H9 (cell line): ENCODE results near the gene CCNY. TPM values are rescaled to one million over a fixed set of nuclear protein-coding genes. Genes with fewer than 3 reads are reported as not detected.

Experiments used
- DNase-seq: peaks from one replicate; pipeline ENCODE4 v3.0.0-alpha.2; 2017
- H2AFZ ChIP-seq: one replicate; pipeline ENCODE4 v1.6.1; 2013; ENCODE audit warnings: mild to moderate bottlenecking, low read length, control low read depth, moderate library complexity
- H2AK5ac ChIP-seq: 2 replicates; pipeline ENCODE4 v1.6.1; 2013; ENCODE audit warnings: low read length, control low read depth, mixed read lengths; ENCODE audit not compliant: insufficient read length
- H2BK120ac ChIP-seq: one replicate; pipeline ENCODE4 v1.6.1; 2013; ENCODE audit warnings: low read depth, mild to moderate bottlenecking, low read length, control low read depth, inconsistent platforms; ENCODE audit not compliant: poor library complexity, severe bottlenecking
- H2BK12ac ChIP-seq: 2 replicates; pipeline ENCODE4 v1.6.1; 2013; ENCODE audit warnings: low read length, control low read depth, mixed read lengths, low read depth; ENCODE audit not compliant: insufficient read length
- H2BK15ac ChIP-seq: 2 replicates; pipeline ENCODE4 v1.6.1; 2013; ENCODE audit warnings: low read depth, low read length, control low read depth
- H2BK20ac ChIP-seq: one replicate; pipeline ENCODE4 v1.6.1; 2013; ENCODE audit warnings: low read depth, mild to moderate bottlenecking, low read length, control low read depth, inconsistent platforms; ENCODE audit not compliant: poor library complexity, severe bottlenecking
- H2BK5ac ChIP-seq: 2 replicates; pipeline ENCODE4 v1.6.1; 2013; ENCODE audit warnings: low read length, control low read depth, mixed read lengths; ENCODE audit not compliant: insufficient read length
- H3K14ac ChIP-seq: 2 replicates; pipeline ENCODE4 v1.6.1; 2013; ENCODE audit warnings: low read length, control low read depth; ENCODE audit not compliant: insufficient read depth
- H3K18ac ChIP-seq: 2 replicates; pipeline ENCODE4 v1.6.1; 2013; ENCODE audit warnings: low read depth, mild to moderate bottlenecking, mixed read lengths, low read length, control low read depth; ENCODE audit not compliant: insufficient read length
- H3K23ac ChIP-seq: 2 replicates; pipeline ENCODE4 v1.6.1; 2013; ENCODE audit warnings: low read length, control low read depth, mixed read lengths, low read depth; ENCODE audit not compliant: insufficient read length
- H3K23me2 ChIP-seq: 2 replicates; pipeline ENCODE4 v1.6.1; 2013; ENCODE audit warnings: low read depth, mild to moderate bottlenecking, mixed read lengths, low read length, control low read depth; ENCODE audit not compliant: insufficient read length, poor library complexity, severe bottlenecking
- H3K27ac ChIP-seq: 2 replicates; pipeline ENCODE4 v1.5.1; 2013; ENCODE audit warnings: low read length, control low read depth, mixed read lengths, low read depth; ENCODE audit not compliant: insufficient read length
- H3K27me3 ChIP-seq: 2 replicates; pipeline ENCODE4 v1.6.1; 2013; ENCODE audit warnings: low read length, control low read depth, inconsistent platforms; ENCODE audit not compliant: insufficient read depth
- H3K4ac ChIP-seq: 2 replicates; pipeline ENCODE4 v1.6.1; 2013; ENCODE audit warnings: low read depth, mild to moderate bottlenecking, control low read depth, inconsistent platforms, low read length, moderate library complexity
- H3K4me1 ChIP-seq: 2 replicates; pipeline ENCODE4 v1.6.1; 2013; ENCODE audit warnings: low read length, control low read depth, inconsistent platforms; ENCODE audit not compliant: insufficient read depth
- H3K4me2 ChIP-seq: 2 replicates; pipeline ENCODE4 v1.6.1; 2013; ENCODE audit warnings: low read length, control low read depth, mixed read lengths; ENCODE audit not compliant: insufficient read length, insufficient read depth
- H3K56ac ChIP-seq: 2 replicates; pipeline ENCODE4 v1.6.1; 2013; ENCODE audit warnings: low read depth, mild to moderate bottlenecking, mixed read lengths, low read length, control low read depth; ENCODE audit not compliant: insufficient read length
- H3K79me1 ChIP-seq: 2 replicates; pipeline ENCODE4 v1.6.1; 2013; ENCODE audit warnings: low read depth, mild to moderate bottlenecking, moderate library complexity, low read length, control low read depth, inconsistent platforms; ENCODE audit not compliant: insufficient read depth, poor library complexity, severe bottlenecking
- H3K79me2 ChIP-seq: 2 replicates; pipeline ENCODE4 v1.6.1; 2013; ENCODE audit warnings: low read length, control low read depth, inconsistent platforms; ENCODE audit not compliant: insufficient read depth
- H3K9ac ChIP-seq: 2 replicates; pipeline ENCODE4 v1.6.1; 2013; ENCODE audit warnings: low read length, control low read depth, mixed read lengths; ENCODE audit not compliant: insufficient read length; ENCODE audit errors: extremely low read depth
- H3K9me3 ChIP-seq: one replicate; pipeline ENCODE4 v1.6.1; 2013; ENCODE audit warnings: low read depth, low read length, inconsistent platforms; ENCODE audit not compliant: control insufficient read depth
- H3T11ph ChIP-seq: one replicate; pipeline ENCODE4 v1.6.1; 2013; ENCODE audit warnings: mild to moderate bottlenecking, low read length, control low read depth, inconsistent platforms
- H4K20me1 ChIP-seq: one replicate; pipeline ENCODE4 v1.6.1; 2013; ENCODE audit not compliant: control insufficient read depth, insufficient read length, insufficient read depth
- H4K5ac ChIP-seq: 2 replicates; pipeline ENCODE4 v1.6.1; 2013; ENCODE audit warnings: low read depth, mild to moderate bottlenecking, mixed read lengths, low read length, control low read depth; ENCODE audit not compliant: insufficient read length
- H4K8ac ChIP-seq: replicated peaks from 2 replicates; pipeline ENCODE4 v1.6.1; 2013; ENCODE audit warnings: low read length, control low read depth, mixed read lengths, low read depth; ENCODE audit not compliant: insufficient read length
- H4K91ac ChIP-seq: 2 replicates; pipeline ENCODE4 v1.6.1; 2013; ENCODE audit warnings: low read depth, mild to moderate bottlenecking, moderate library complexity, mixed read lengths, low read length, control low read depth; ENCODE audit not compliant: insufficient read length
- H3K27ac Mint-ChIP-seq, 3 experiments: 2 replicates in 2 of 3; 3 replicates in 1 of 3; pipeline ENCODE4 v1.8.0; 2020 to 2021; ENCODE audit warnings: mixed read lengths in 3 of 3, mild to moderate bottlenecking in 1 of 3, moderate library complexity in 1 of 3
- H3K27me3 Mint-ChIP-seq: 2 replicates; pipeline ENCODE4 v1.8.0; 2021; ENCODE audit warnings: low read depth, mild to moderate bottlenecking, moderate library complexity, mixed read lengths
- H3K36me3 Mint-ChIP-seq, 3 experiments: 2 replicates in 2 of 3; 3 replicates in 1 of 3; pipeline ENCODE4 v1.8.0; 2020 to 2021; ENCODE audit warnings: low read depth in 3 of 3, mixed read lengths in 3 of 3; ENCODE audit not compliant: insufficient read depth in 1 of 3
- H3K4me1 Mint-ChIP-seq, 2 experiments: 2 replicates each; pipeline ENCODE4 v1.8.0; 2020; ENCODE audit warnings: mixed read lengths in 2 of 2
- H3K4me3 Mint-ChIP-seq, 2 experiments: 2 replicates in 1 of 2; 3 replicates in 1 of 2; pipeline ENCODE4 v1.8.0; 2020 to 2021; ENCODE audit warnings: mild to moderate bottlenecking in 2 of 2, mixed read lengths in 2 of 2, moderate library complexity in 1 of 2
- H3K9me3 Mint-ChIP-seq, 2 experiments: 2 replicates in 1 of 2; 3 replicates in 1 of 2; pipeline ENCODE4 v1.8.0; 2020; ENCODE audit warnings: mild to moderate bottlenecking in 2 of 2, mixed read lengths in 2 of 2, moderate library complexity in 1 of 2
- WGBS: extraction: QIAGEN DNeasy Blood & Tissue Kit; methylation state at CpG from one replicate; pipeline ENCODE4 v1.1.7; 2013; ENCODE audit warnings: missing lambda C conversion rate, low lambda C conversion rate, mixed read lengths; ENCODE audit not compliant: insufficient read length; ENCODE audit errors: extremely low coverage; 5-methylcytosine and 5-hydroxymethylcytosine counted together
- total RNA-seq: library from RNA; stranded (reverse); gene quantifications from 2 replicates; pipeline ENCODE4 v1.2.1, GENCODE V29; 2021
- TF ChIP-seq, protein P1 (sequence below): fragments of 200-600 bp; sonication (generic); conservative IDR thresholded peaks from 3 replicates; pipeline ENCODE4 v1.8.0; 2021; ENCODE audit warnings: antibody characterized with exemption, mild to moderate bottlenecking

CCNY gene
- total RNA-seq, 1 experiment from 2014 or later = 62.1 TPM

DNA sequence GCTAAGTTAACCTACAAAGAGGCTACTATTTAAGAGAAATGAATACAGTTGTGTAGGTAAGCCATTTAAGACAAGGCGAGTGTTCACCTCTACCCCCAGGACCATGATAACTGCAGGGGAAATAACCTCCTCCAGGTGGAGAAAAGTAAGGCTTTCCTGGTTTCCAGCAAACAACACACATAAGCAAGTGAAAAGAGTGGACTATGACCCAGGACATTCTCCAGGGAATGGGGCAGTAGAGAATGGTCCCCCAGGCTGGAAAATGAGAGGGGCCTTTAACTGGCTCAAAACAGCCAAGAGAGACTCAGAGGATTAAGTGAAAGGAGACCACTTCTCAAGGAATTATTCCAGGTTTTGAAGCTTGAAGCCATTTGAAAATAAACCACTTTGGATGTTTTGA, 167.8 kb downstream of the CCNY start:
- H2BK120ac ChIP-seq = no peak overlapping the region
- H3T11ph ChIP-seq = no peak overlapping the region
- H3K9me3 ChIP-seq = no peaks in the 10 kb centered on the region
- no peak overlapping the region for H4K91ac ChIP-seq
- no peak overlapping the region for H2BK12ac ChIP-seq
- WGBS = no CpG with 5 or more reads among the region's 1 CpG
- no peak overlapping the region for H3K18ac ChIP-seq
- no peak overlapping the region for H3K4me3 Mint-ChIP-seq
- H3K9me3 Mint-ChIP-seq = no peaks in the 10 kb centered on the region
- H3K9ac ChIP-seq = no peak overlapping the region
- no peaks in the 10 kb centered on the region for H3K27me3 ChIP-seq
- H3K4ac ChIP-seq = no peak overlapping the region
- no peak overlapping the region for H4K5ac ChIP-seq
- H3K27ac Mint-ChIP-seq = peak overlapping the region in 1 of 3 experiments; percentile 78; a peak in 2 of 7 replicates
- peaks cover 17 to 21% of the 10 kb centered on the region in 2 experiments for H3K4me1 Mint-ChIP-seq
- H3K27ac ChIP-seq = no peak overlapping the region
- H3K79me1 ChIP-seq = no peaks in the 10 kb centered on the region
- no peaks in the 10 kb centered on the region for H3K27me3 Mint-ChIP-seq
- no peak overlapping the region for H3K14ac ChIP-seq
- H2AK5ac ChIP-seq = no peak overlapping the region
- no peak for DNase-seq
- no peaks in the 10 kb centered on the region for H3K79me2 ChIP-seq
- peaks cover 3% of the 10 kb centered on the region; the same call in 1 of the 2 replicates for H3K4me1 ChIP-seq
- H2BK20ac ChIP-seq = no peak overlapping the region
- H3K23ac ChIP-seq = no peak overlapping the region
- H4K8ac ChIP-seq = no peak overlapping the region
- no peak overlapping the region for H3K4me2 ChIP-seq
- no peak overlapping the region for H2AFZ ChIP-seq
- H3K56ac ChIP-seq = no peak overlapping the region
- no peak overlapping the region for H2BK15ac ChIP-seq
- no peak overlapping the region for H2BK5ac ChIP-seq
- no peaks in the 10 kb centered on the region for H4K20me1 ChIP-seq
- H3K36me3 Mint-ChIP-seq = no peaks in the 10 kb centered on the region
- H3K23me2 ChIP-seq = no peaks in the 10 kb centered on the region
- TF ChIP-seq, protein P1, sequence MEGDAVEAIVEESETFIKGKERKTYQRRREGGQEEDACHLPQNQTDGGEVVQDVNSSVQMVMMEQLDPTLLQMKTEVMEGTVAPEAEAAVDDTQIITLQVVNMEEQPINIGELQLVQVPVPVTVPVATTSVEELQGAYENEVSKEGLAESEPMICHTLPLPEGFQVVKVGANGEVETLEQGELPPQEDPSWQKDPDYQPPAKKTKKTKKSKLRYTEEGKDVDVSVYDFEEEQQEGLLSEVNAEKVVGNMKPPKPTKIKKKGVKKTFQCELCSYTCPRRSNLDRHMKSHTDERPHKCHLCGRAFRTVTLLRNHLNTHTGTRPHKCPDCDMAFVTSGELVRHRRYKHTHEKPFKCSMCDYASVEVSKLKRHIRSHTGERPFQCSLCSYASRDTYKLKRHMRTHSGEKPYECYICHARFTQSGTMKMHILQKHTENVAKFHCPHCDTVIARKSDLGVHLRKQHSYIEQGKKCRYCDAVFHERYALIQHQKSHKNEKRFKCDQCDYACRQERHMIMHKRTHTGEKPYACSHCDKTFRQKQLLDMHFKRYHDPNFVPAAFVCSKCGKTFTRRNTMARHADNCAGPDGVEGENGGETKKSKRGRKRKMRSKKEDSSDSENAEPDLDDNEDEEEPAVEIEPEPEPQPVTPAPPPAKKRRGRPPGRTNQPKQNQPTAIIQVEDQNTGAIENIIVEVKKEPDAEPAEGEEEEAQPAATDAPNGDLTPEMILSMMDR = no peak
